HepG2 (cell line): ENCODE data around the gene NDFIP2. TPM values are rescaled to one million over a fixed set of nuclear protein-coding genes. Genes with fewer than 3 reads are reported as not detected.

ENCODE experiments used
- NCOA5 ChIP-seq: sonication (generic); formaldehyde crosslinking; IDR thresholded peaks from 2 replicates; pipeline ENCODE4 v1.4.0; 2020; ENCODE audit warnings: missing genetic modification reagents
- REST ChIP-seq, 2 experiments: IDR thresholded peaks; 2 replicates each; pipeline ENCODE4 v1.6.1; 2011 to 2012; ENCODE audit warnings: low read length in 2 of 2, borderline replicate concordance in 1 of 2, low read depth in 1 of 2, mild to moderate bottlenecking in 1 of 2, moderate library complexity in 1 of 2
- REXO4 ChIP-seq: sonication (generic); formaldehyde crosslinking; IDR thresholded peaks from 2 replicates; pipeline ENCODE4 v1.8.0; 2022; ENCODE audit warnings: missing genetic modification reagents, mild to moderate bottlenecking, borderline replicate concordance
- ZNF260 ChIP-seq: sonication (generic); formaldehyde crosslinking; IDR thresholded peaks from 2 replicates; pipeline ENCODE4 v1.4.0; 2020; ENCODE audit warnings: missing genetic modification reagents, low read depth, mild to moderate bottlenecking, borderline replicate concordance
- ZNF30 ChIP-seq: sonication (generic); formaldehyde crosslinking; IDR thresholded peaks from 2 replicates; pipeline ENCODE4 v1.5.0; 2020; ENCODE audit warnings: mild to moderate bottlenecking, missing genetic modification reagents
- ZNF549 ChIP-seq: sonication (generic); formaldehyde crosslinking; IDR thresholded peaks from 2 replicates; pipeline ENCODE4 v1.5.0; 2020; ENCODE audit warnings: missing genetic modification reagents
- ZNF7 ChIP-seq: IDR thresholded peaks from 2 replicates; pipeline ENCODE4 v1.6.1; 2016; ENCODE audit warnings: missing biosample characterization, missing genetic modification reagents
- ZNF891 ChIP-seq: sonication (generic); formaldehyde crosslinking; IDR thresholded peaks from 2 replicates; pipeline ENCODE4 v1.5.0; 2020; ENCODE audit warnings: mild to moderate bottlenecking, missing genetic modification reagents
- ZSCAN30 ChIP-seq: sonication (generic); formaldehyde crosslinking; IDR thresholded peaks from 2 replicates; pipeline ENCODE4 v1.5.0; 2020; ENCODE audit warnings: mild to moderate bottlenecking, missing genetic modification reagents
- ZXDC ChIP-seq: sonication (generic); formaldehyde crosslinking; IDR thresholded peaks from 2 replicates; pipeline ENCODE4 v1.5.0; 2020; ENCODE audit warnings: mild to moderate bottlenecking, missing genetic modification reagents
- polyA plus RNA-seq, 8 experiments: library from polyadenylated mRNA; depleted of rRNA in 3 of 8; stranded (reverse) in 7 of 8; unstranded in 1 of 8; fragments of >200 nt; fragmentation: Illumina TruSeq in 4 of 8; extraction: Trizol in 4 of 8; gene quantifications; 2 replicates each; pipeline versions ENCODE4 v1.2.1 to v1.2.3, GENCODE V29; 2011 to 2016; ENCODE audit warnings: low read depth in 4 of 8, missing spikeins in 1 of 8, mixed read lengths in 1 of 8; ENCODE audit not compliant: insufficient read depth in 1 of 8
- total RNA-seq, 5 experiments: library from RNA; depleted of rRNA; stranded (reverse); fragments of >200 nt; fragmentation: Illumina TruSeq; extraction: Trizol; gene quantifications; 2 replicates each; pipeline ENCODE4 v1.2.3, GENCODE V29; 2016; ENCODE audit warnings: low read depth in 1 of 5
- TF ChIP-seq, protein P1 (sequence below): sonication (generic); formaldehyde crosslinking; IDR thresholded peaks from 2 replicates; pipeline ENCODE4 v1.5.0; 2020; ENCODE audit warnings: missing genetic modification reagents
- TF ChIP-seq, protein P2 (sequence below): sonication (generic); formaldehyde crosslinking; IDR thresholded peaks from 2 replicates; pipeline ENCODE4 v1.4.0; 2020; ENCODE audit warnings: mild to moderate bottlenecking, missing genetic modification reagents

The NDFIP2 gene
- total and polyA plus RNA-seq, 2 of the 13 experiments (the other 11 are each of a cell fraction or from before 2014, with no cell fraction given) = 23.2 to 32.0 TPM

DNA sequence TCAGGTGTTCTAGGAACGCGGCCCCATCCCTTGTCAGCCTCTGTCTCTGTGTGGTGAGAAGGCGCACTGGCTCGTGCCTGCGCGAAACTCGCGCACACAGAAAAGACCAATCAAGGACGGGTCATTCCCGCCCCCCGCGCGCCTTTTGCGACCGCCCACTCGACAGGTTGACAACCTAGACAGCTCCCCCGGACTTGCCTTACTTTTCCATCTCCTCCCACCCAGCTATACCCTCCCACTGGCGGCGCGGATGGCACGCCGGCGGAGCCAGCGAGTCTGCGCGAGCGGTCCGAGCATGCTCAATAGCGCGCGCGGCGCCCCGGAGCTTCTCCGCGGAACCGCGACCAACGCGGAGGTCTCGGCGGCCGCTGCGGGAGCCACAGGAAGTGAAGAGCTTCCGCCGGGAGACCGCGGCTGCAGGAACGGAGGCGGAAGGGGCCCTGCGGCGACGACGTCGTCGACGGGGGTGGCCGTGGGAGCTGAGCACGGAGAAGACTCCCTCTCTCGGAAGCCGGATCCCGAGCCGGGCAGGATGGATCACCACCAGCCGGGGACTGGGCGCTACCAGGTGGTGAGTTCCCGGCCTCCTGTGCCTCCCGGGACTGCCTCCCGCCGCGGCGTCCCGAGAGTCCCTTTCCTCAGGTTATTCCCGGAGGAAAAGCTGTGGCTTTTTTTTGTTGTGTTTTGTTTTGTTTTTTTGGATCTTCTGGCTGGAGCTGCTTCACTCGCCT lies at the start of gene NDFIP2 (continued):
- TF ChIP-seq REST (IDR thresholded peaks at IDR 0.05; ENCODE audit: borderline replicate concordance in 1 of 2, low read depth in 1 of 2, low read length in 2 of 2) (peak in 1 of 2 experiments; percentile 36; a peak in 1 of 4 replicates), REXO4 (no peak), ZNF30 (CRISPR knock-in tag) (no peak), NCOA5 (no peak), ZSCAN30 (CRISPR knock-in tag) (no peak), ZNF549 (CRISPR knock-in tag) (no peak), ZNF891 (no peak; the same call in 1 of the 2 replicates), ZXDC (CRISPR knock-in tag) (no peak), ZNF7 (no peak), ZNF260 (CRISPR knock-in tag) (no peak)
- TF ChIP-seq, protein P1, sequence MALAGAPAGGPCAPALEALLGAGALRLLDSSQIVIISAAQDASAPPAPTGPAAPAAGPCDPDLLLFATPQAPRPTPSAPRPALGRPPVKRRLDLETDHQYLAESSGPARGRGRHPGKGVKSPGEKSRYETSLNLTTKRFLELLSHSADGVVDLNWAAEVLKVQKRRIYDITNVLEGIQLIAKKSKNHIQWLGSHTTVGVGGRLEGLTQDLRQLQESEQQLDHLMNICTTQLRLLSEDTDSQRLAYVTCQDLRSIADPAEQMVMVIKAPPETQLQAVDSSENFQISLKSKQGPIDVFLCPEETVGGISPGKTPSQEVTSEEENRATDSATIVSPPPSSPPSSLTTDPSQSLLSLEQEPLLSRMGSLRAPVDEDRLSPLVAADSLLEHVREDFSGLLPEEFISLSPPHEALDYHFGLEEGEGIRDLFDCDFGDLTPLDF (CRISPR knock-in tag) = no peak
- TF ChIP-seq, protein P2, sequence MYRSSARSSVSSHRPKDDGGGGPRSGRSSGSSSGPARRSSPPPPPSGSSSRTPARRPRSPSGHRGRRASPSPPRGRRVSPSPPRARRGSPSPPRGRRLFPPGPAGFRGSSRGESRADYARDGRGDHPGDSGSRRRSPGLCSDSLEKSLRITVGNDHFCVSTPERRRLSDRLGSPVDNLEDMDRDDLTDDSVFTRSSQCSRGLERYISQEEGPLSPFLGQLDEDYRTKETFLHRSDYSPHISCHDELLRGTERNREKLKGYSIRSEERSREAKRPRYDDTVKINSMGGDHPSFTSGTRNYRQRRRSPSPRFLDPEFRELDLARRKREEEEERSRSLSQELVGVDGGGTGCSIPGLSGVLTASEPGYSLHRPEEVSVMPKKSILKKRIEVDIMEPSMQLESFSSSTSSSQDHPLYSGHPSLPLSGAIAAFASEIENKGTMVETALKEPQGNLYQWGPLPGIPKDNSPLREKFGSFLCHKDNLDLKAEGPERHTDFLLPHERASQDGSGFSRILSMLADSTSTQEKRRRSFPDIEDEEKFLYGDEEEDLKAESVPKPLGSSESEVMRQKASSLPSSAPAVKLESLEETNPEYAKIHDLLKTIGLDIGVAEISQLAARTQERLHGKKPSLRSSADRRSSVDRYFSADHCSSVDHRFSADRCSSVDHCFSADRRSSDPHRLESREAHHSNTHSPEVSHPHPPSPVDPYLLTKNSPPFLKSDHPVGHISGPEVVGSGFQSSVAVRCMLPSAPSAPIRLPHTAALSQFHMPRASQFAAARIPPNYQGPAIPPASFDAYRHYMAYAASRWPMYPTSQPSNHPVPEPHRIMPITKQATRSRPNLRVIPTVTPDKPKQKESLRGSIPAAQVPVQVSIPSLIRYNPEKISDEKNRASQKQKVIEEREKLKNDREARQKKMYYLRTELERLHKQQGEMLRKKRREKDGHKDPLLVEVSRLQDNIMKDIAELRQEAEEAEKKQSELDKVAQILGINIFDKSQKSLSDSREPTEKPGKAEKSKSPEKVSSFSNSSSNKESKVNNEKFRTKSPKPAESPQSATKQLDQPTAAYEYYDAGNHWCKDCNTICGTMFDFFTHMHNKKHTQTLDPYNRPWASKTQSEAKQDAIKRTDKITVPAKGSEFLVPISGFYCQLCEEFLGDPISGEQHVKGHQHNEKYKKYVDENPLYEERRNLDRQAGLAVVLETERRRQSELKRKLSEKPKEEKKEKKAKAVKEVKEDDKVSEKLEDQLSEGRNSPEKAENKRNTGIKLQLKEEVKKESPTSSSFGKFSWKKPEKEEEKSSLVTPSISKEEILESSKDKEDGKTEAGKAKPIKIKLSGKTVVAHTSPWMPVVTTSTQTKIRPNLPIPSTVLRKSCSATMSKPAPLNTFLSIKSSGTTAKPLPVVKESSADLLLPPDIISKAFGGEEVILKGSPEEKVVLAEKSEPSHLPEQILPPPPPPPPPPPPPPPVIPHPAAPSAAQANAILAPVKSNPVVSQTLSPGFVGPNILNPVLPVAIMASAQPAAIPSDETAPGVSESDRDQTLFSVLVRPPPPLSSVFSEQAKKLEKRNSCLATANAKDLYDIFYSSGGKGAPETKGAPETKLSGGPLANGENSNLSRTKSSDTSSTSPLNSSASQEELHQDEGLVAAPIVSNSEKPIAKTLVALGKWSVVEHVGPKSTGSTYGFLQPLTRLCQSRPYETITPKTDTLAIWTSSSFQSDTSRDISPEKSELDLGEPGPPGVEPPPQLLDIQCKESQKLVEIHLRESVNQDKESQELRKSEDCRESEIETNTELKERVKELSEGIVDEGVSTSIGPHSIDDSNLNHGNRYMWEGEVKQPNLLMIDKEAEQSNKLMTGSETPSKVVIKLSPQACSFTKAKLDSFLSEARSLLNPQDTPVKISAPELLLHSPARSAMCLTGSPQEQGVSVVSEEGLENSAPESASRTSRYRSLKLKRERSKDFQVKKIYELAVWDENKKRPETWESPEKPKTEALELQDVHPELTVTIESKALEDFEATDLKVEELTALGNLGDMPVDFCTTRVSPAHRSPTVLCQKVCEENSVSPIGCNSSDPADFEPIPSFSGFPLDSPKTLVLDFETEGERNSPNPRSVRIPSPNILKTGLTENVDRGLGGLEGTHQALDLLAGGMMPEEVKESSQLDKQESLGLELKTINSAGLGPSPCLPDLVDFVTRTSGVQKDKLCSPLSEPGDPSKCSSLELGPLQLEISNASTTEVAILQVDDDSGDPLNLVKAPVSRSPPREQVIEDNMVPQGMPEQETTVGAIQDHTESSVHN (CRISPR knock-in tag) = no peak
